Stimulated activated CD4-positive, alpha-beta T cell treated with anti-CD3 and anti-CD28 coated beads, Interleukin-4, amount 100 ng/mL, for 48 hours (primary cell): ENCODE measurements around the gene KRT25.

Experiments used
- DNase-seq, 2 donors: peaks; one replicate each; pipeline ENCODE4 v3.0.0-alpha.2; 2020; ENCODE audit warnings: low read depth in 2 of 2

The KRT25 gene, protein sequence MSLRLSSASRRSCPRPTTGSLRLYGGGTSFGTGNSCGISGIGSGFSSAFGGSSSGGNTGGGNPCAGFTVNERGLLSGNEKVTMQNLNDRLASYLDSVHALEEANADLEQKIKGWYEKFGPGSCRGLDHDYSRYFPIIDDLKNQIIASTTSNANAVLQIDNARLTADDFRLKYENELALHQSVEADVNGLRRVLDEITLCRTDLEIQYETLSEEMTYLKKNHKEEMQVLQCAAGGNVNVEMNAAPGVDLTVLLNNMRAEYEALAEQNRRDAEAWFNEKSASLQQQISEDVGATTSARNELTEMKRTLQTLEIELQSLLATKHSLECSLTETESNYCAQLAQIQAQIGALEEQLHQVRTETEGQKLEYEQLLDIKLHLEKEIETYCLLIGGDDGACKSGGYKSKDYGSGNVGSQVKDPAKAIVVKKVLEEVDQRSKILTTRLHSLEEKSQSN

DNA sequence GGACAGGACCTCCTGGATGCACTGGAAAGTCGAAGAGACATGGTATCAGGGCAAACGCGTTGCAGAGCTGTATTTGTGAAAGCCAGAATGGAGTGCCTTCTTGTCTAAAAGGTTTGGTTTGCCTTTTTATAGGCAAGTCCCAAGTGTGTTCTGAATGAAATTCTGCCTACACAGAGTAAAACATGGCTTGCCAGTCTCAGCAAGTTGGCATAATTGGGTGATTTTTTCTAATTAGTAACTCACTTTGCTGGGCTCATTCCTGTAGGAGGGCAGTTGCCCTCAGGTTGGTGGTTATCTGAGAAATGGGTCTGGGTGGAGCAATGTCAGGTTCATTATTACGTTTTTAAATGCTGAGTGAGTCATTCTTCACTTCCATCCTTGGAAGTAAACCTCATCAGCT is at the start of gene KRT25:
TSS of gene KRT25 (minus strand) at position 101 of the 400 bp plus-strand sequence. CDS start at position 41, 60 bp downstream.
- DNase-seq: no peak

DNA sequence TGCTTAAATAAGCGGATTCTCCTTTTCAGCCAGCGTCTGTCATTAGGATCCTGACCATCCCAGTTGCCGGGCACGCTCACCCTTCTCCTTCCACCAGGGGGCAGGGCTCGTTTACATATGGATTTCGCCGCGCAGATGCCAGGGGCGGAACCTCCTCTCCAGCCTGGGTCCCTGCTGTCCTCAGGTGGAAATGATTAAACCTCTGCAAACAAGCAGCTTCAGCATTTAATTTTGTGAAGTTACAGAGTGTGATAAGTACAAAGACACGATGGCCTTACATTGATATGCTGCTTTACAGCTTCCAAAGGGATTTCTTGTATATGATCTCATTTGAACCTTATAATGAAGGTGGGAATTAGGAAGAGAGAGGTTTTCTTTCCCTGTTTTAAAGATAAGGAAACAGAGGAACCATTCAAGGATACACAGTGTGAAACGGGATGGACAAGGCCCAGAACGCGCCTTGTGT is 48.5 kb upstream of the KRT25 start:
- DNase-seq: peak; percentile 69 to 70

DNA sequence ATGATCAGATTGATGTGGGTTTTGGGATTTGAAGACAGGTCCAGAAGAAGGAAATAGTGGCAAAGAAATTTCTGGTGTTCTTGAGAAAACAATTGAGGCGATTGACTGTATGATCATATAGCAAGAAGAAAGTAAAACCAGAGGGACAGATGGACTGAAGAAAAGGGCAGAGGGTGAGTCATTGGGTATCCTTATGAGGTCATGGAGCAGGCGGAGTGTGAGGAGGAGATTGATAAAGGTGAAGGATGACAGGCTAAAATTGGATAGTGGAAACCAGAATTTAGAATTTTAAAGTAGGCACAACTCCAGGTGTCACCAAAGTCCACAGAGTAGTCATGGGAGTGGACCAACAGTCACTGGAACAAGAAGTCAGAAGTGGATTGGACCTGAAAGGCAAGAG is 46.0 kb upstream of the KRT25 start:
- no peak for DNase-seq

DNA sequence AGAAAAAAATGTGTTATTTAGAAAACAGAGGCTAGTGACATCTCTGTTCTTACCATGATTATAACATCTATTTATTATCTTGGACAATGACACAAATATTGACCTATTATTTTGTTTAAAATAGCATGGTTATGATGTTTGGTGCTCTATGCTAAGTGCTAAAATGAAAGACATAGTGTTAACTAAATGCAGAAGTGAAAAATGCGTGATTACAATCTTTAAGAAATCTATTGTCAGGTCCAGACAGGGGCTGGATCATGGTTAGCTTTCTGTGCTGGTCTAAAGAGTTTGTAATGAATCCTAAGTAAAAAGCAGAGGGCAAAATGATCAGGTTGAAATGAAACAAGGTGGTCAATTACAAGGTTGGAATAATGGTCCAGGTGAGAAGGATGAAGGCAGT is 45.2 kb upstream of the KRT25 start:
- DNase-seq: no peak

DNA sequence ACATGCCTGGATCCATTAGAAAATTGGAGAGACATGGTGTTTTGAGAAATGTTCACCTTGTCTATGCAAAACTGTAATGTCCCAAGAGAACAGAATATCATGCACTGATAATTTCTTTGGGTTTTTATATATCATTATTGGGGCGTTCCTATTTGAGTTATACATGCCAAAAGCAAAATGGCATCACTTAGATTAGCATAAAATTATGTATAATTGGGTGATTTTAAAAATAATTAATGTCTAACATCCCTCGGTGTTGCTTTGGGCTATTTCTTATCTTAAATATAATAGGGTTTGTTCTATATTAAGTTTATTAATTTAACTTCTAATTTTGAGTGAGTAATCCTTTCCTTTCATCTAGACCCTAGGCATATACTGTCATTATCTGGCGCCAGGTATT is 44.7 kb upstream of the KRT25 start, which contains the start of gene KRT28:
TSS of gene KRT28 (minus strand) at position 101 of the 400 bp plus-strand sequence. CDS start at position 35, 66 bp downstream.
- no peak for DNase-seq

DNA sequence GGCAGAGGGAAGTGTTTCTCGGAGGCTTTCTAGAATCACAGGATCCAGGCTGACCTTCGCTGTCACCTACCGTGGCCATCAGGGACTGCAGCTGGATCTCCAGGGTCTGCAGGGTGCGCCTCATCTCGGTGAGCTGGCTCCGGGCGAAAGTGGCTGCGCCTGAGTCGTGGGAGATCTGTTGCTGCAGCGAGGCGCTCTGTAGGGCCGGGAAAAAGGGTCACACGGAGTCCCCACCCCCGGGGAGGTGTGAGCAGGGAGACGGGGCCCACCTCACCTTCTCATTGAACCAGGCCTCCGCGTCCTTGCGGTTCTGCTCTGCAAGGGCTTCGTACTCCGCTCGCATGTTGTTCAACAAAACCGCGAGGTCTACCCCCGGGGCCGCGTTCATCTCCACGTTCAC is 41.7 kb upstream of the KRT25 start:
- no peak for DNase-seq

DNA sequence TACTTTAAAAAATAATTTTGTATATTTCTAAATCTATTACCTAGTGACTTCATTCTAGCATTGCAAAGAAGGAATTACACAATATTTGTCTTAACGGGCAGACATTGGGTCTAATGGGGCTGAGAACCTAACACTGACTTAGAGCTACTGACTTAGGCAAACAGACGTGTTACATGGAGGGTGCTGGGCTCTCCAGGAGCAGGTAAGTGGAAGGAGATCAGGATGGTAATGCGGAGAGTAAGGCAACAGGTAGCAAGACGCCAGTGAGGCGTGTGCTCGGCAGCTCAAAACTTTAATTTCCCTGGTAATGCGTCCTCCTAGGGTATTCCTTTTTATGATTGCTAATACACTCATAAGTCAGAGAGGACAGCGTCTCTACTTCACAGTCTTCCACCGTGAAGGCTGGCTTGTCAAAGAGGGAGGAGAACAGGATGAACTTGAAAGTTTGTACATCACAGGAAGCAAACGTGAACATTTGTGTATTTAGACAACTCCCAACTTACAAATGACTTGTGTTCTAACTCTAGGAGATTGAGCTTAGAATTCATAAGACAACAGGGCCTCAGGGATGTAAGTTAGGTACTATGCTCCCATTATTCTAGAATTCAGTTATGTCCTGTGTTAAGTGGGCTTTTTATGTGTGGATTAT is 40.0 kb upstream of the KRT25 start:
- DNase-seq: no peak

DNA sequence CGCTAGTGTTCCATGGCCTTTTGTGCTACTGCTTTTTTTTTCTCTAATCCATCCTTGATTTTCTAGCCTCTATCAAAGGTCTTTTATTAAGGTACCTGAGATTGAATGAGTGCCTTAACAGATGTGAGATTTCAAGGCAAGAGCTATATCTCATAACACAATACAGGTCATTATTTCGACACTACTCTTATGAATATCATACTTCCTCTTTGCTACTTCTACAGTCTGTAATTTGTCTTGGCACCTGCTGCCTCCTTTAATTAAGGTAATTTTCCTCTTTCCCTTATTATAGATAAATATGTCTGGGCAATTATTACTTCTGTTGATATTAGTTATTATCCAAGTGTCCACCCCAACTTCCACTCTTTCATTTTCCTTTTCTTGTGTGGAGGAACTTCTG is 39.3 kb upstream of the KRT25 start:
- no peak for DNase-seq

DNA sequence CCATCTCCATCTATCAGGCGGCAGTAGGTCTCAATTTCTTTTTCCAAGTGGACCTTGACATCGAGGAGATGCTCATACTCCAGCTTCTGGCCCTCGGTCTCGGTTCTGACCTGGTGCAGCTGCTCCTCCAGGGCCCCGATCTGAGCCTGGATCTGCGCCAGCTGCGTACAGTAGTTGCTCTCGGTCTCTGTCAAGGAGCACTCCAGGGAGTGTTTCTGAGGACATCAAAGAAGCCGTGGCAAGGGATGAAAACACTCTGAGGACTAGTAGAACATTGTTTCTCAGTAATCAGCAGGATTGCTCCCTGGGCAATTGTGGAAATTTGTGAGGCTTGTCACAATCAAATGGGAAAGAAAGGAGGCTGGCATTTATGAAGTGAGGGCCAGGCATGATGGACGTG is 38.7 kb upstream of the KRT25 start:
- DNase-seq: no peak

DNA sequence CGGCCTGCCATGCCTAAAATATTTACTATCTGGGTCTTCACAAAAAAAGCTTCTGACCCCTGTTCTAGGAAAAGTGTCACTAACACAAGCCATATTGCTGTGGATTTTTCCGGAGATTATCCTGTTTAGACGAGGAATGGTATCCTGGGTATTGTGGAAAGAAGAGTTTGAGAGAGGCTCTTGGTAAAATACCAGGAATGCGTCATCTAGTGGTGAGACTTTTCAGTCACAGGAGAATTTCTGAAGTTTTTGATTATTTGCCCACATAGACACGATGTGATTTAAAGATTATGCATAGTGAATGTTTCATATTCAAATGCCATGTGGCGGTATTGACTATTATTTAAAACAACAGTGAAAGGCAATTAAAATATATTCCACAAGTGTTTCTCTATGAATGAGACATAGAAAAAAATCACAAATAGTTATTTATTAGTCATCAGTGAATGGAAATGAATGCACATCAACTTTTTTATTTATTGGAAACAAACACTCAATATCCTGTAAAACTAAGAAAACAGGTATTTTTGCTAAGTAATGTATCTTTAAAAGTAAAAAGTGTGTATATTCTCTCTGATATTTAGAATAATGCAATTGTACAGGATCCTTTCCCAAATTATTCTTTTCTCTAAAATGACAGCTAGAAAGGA is 36.8 kb upstream of the KRT25 start:
- DNase-seq: no peak

DNA sequence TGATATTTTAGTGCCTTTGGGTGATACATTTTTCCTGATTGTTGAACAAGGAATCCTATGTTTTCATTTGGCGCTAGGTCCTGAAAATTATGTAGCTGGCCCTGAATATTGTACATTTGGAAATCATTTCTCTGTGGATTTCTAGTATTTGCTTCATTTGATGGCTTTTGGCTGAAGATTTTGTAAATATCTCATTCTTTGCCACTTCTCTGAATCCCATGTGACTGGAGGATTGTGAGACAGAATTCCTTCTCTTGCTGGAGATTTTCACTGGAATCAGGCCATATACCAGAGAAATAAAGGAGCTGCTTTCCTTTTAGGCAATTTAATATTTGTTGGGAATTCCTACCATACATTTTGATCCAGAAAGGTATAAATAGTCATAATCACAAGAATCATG is 36.0 kb upstream of the KRT25 start:
- no peak for DNase-seq

DNA sequence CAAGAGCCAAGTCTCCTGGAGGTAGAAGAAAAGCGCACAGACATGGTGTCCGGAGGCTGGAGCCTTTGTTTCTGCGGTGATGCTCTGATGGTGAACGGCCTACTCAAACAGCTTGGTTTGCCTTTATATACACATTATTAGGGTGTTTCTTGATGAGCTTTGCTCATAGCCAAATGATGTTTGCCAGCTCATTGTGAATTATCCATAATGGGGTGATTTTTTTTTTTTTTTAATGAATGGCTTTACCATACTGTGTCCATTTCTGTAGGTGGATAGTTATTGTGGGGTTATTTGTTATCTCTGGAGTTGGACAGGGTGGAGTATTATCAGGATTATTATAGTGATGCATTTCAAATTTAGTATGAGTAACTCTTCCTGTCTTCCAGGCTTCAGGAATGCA is 27.3 kb upstream of the KRT25 start, which contains the start of gene KRT27:
TSS of gene KRT27 (minus strand) at position 101 of the 400 bp plus-strand sequence. CDS start at position 44, 57 bp downstream.
- no peak for DNase-seq

DNA sequence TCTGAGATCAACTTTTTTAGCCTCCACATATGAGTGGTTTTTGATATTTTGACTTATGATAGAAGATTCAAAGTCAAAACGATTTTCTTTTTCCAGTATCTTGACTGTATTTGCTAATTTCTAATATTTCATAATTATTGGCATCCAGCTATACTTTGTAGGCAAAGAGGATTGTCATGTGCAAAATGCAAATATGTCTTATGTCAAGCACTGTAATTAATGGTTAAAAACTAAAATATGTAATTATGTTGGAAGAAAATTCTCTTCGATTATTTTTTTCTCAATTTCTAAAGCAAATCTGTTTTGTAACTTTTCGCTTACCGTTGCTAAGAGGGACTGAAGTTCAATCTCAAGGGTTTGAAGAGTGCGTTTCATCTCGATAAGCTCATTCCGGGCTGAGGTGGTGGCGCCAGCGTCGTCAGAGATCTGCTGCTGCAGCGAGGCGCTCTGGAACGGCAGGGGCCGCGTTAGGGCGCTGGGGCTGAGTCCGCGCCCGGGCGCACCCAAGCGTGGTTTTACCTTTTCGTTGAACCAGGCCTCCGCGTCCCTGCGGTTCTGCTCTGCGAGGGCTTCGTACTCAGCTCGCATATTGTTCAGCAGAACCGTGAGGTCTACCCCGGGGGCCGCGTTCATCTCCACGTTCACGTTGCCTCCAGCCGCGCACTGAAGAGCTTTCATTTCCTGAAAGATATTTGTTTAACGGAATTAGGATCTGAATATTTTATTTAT is 24.2 kb upstream of the KRT25 start:
- DNase-seq: peak; percentile 7 to 14

DNA sequence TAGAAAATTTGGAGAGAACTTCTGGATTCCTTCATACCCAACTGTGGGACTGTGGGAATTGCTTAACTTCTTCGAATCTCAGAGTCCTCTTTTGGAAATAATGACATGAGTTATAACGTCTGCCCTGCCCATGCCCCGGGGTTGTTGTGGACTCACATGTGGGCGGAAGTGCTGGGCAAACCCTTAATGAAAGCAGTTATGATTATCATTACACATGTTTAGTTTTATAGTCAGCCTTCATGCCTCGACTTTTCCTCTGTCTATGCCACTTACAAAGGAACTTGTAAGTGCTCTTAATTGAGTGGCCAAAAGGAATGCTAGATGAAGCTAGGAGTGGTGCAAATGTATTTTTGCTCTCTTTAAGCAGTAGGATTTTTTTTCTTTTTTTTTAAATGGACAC is 23.3 kb upstream of the KRT25 start:
- no peak for DNase-seq

DNA sequence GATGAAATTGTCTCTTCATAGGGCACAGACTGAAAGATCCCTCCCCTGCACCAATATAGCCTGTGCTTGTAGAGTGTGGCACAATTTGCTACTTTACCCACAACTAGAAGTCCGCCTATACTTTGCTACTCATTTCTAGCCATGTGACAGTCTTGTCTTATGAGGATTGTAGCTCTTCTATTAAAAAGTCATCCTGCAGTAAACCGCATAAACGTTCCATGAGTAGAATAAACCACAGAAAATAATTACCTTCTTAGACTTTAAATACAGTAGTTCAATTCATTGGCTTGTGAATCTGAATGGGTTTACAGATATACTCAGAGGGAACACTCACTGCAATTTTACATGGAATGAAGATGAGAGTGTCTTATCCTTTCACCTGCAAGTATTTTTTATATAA is 22.8 kb upstream of the KRT25 start:
- no peak for DNase-seq

DNA sequence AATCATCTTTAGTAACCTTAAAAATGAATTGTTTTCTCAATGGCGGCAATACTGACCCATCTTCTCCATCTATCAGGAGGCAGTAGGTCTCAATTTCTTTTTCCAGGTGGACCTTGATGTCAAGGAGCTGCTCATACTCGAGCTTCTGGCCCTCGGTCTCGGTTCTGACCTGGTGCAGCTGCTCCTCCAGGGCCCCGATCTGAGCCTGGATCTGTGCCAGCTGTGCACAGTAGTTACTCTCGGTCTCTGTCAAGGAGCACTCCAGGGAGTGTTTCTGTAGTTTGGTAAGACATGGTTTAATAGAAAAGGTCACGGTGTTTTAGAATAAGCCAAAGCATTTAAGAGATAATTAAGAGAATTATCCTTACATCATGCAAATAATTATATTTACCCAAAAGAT is 22.3 kb upstream of the KRT25 start:
- DNase-seq: no peak

DNA sequence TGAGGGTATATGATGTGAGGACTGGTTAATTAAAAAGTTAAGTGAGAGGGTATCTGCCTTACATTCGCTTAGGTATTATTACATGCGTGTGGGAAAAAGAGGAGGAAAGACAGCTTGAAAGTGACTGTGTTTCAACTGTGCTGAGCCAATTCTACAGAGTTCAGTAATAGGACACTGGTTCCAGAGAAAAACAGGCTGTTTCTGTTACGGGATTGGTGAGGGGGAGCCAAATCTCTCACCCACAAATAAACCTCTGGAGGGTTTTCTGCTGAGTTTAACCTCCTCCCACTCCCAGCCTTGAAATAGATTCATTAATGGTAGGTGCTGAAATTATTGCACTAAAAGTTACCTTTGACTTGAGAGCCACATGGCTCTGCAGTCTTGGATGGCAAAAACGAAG is 20.8 kb upstream of the KRT25 start:
- DNase-seq: no peak

DNA sequence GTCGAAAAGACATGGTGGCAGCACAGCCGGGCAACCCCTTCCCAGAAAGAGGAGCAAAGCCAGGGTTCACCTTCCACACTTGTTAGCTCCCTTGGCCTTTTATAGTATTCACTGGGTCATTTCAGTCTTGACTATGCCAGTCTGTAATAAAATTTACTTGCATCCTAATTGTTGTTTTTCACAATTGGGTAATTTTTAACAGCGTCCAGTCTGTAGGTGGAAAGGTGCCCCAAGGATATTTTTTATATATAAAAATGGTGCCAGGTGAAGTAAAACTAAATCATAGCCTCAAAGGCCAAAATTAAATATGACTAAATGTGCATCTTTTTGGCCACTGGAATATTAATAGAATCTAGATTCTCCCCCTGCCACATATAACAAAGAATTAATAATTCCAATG is 17.0 kb upstream of the KRT25 start, which contains the start of gene KRT26:
TSS of gene KRT26 (minus strand) at position 101 of the 400 bp plus-strand sequence. CDS start at position 13, 88 bp downstream.
- DNase-seq: no peak

DNA sequence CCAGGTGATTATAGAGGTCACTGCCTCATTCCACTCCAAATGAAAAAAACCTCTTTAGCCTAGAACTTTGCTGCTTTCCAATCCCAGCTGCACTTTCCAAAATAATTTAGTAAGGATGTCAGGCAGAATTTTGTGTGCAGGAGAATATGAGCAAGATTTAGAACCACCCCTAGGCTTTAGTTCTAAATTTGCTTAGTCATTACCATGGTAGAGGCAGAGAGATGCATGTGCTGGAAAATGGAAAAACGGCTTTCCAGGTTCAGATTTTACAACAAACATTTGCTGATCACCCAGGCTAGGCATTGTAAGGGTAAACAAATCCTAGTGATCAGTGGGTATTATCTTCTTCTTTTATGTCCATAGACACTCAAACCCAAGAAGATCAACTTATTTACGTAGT is 10.5 kb upstream of the KRT25 start:
- no peak for DNase-seq

DNA sequence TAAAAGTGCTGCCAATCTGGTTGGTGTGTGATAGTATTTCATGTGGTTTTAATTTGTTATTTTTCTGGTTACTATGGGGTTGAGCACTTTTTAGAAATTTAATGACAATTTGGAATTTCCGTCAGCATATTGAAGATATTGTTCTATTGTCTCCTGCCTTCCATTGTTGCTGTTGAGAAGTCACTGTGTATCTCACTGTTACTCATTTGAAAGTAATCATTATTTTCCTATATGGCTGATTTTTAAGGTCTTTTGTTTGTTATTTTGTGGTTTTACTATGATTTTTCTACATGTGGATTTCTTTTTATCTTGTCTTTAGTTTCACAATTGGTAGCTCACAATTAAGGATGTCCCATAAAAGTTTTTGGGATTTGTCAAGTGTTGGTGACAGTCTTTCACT is 8.6 kb upstream of the KRT25 start:
- DNase-seq: no peak
